HL-60 (cell line): ENCODE data around the gene KCNA3.

Experiments used
- DNase-seq, 2 experiments: peaks; one replicate each; pipeline ENCODE4 v3.0.0-alpha.2; 2010 to 2020; ENCODE audit warnings: low read depth in 1 of 2, low spot score in 1 of 2
- H3K27ac ChIP-seq: fragments of 250-450 bp; sonication (Bioruptor Pico); replicated peaks from 2 replicates; pipeline ENCODE4 v1.5.1; 2020; ENCODE audit warnings: mild to moderate bottlenecking, moderate library complexity
- H3K27me3 ChIP-seq: fragments of 250-450 bp; sonication (Bioruptor Pico); 2 replicates; pipeline ENCODE4 v1.5.1; 2021; ENCODE audit warnings: mild to moderate bottlenecking, moderate library complexity; ENCODE audit not compliant: insufficient read depth, poor library complexity, severe bottlenecking
- H3K4me3 ChIP-seq: replicated peaks from 2 replicates; pipeline ENCODE4 v1.5.1; 2011; ENCODE audit warnings: mild to moderate bottlenecking, control low read depth, low read length; ENCODE audit not compliant: insufficient read depth
- GABPA ChIP-seq: IDR thresholded peaks from 2 replicates; pipeline ENCODE4 v1.6.1; 2012; ENCODE audit warnings: low read depth
- POLR2AphosphoS5 ChIP-seq: IDR thresholded peaks from 2 replicates; pipeline ENCODE4 v1.6.1; 2012; ENCODE audit warnings: low read depth
- REST ChIP-seq: IDR thresholded peaks from 2 replicates; pipeline ENCODE4 v1.6.1; 2012; ENCODE audit warnings: low read depth; ENCODE audit not compliant: insufficient replicate concordance
- SPI1 ChIP-seq: IDR thresholded peaks from 2 replicates; pipeline ENCODE4 v1.6.1; 2012; ENCODE audit warnings: low read depth, mild to moderate bottlenecking, borderline replicate concordance
- TF ChIP-seq, protein P1 (sequence below): IDR thresholded peaks from one replicate; pipeline ENCODE4 v1.5.1; 2011; ENCODE audit warnings: low read length, control low read depth, inconsistent platforms; ENCODE audit not compliant: insufficient read depth

KCNA3 gene

GRCh38 chr1:110650609-110651008, 24.1 kb downstream of the KCNA3 start:
- TF ChIP-seq SPI1 (no peak), REST (no peak), GABPA (no peak)
- TF ChIP-seq, protein P1, sequence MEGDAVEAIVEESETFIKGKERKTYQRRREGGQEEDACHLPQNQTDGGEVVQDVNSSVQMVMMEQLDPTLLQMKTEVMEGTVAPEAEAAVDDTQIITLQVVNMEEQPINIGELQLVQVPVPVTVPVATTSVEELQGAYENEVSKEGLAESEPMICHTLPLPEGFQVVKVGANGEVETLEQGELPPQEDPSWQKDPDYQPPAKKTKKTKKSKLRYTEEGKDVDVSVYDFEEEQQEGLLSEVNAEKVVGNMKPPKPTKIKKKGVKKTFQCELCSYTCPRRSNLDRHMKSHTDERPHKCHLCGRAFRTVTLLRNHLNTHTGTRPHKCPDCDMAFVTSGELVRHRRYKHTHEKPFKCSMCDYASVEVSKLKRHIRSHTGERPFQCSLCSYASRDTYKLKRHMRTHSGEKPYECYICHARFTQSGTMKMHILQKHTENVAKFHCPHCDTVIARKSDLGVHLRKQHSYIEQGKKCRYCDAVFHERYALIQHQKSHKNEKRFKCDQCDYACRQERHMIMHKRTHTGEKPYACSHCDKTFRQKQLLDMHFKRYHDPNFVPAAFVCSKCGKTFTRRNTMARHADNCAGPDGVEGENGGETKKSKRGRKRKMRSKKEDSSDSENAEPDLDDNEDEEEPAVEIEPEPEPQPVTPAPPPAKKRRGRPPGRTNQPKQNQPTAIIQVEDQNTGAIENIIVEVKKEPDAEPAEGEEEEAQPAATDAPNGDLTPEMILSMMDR, result no peak
- H3K4me3 ChIP-seq, result no peak overlapping the region
- H3K27ac ChIP-seq, result no peak overlapping the region
- DNase-seq, result no peak
- H3K27me3 ChIP-seq, result peaks cover 9% of the 10 kb centered on the region

- no peak for DNase-seq
- H3K27ac ChIP-seq, result no peak overlapping the region
- no peak overlapping the region for H3K4me3 ChIP-seq
- peaks cover 9% of the 10 kb centered on the region for H3K27me3 ChIP-seq
- TF ChIP-seq POLR2AphosphoS5, result no peak
Measured at GRCh38 chr1:110648417-110648816, 26.3 kb downstream of the KCNA3 start.

DNA sequence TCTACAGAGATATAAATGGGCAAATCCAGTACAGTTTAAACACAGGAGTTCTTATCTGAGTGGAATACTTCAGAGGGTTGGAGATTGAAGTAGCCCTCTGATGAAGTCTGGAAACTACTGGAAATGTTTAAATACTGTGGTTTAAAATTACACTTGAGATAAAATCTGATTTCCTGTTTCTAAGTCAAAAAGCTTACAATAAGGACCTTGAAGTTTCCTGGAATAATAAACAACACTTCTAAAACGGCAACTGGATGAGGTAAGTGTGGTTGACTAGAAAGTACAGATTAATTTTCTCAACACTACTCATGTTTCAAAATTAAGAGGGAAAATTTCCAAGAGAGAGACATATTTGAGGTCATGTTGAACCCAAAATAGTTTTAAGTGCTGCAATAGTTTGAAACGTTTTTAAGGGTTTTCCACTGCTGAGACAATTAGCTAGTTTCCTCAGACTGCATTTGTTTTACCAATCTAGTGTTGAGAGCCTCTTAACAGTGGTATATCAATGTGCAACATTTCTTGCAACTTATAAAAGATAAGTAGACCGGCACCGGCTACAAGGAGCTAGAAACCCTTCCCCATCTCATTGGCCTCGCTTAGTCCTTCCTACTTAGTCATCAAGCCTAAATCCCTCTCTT, 27.4 kb downstream of the KCNA3 start:
- no peak for DNase-seq
- no peak for TF ChIP-seq REST
- no peak for TF ChIP-seq GABPA
- no peak for TF ChIP-seq SPI1
- no peak for TF ChIP-seq POLR2AphosphoS5
- TF ChIP-seq, protein P1, result no peak
- Histone ChIP-seq H3K4me3 (no peak overlapping the region), H3K27ac (no peak overlapping the region), H3K27me3 (peaks cover 9% of the 10 kb centered on the region)

- peak in 1 of 2 experiments; percentile 74 for DNase-seq
- Histone ChIP-seq H3K27ac (no peak overlapping the region), H3K4me3 (no peak overlapping the region), H3K27me3 (peaks cover 9% of the 10 kb centered on the region)
- TF ChIP-seq SPI1 (peak; percentile 25; the same call in 1 of the 2 replicates), REST (no peak), GABPA (no peak)
Measured at GRCh38 chr1:110645821-110646735, 28.7 kb downstream of the KCNA3 start.
